GM12874 (cell line): Measurements from ENCODE around the gene SKI.

Experiments
- CTCF ChIP-seq: IDR thresholded peaks from 2 replicates; pipeline ENCODE4 v1.5.1; 2011; ENCODE audit warnings: low read depth, mild to moderate bottlenecking, control low read depth, low read length, moderate library complexity; ENCODE audit not compliant: insufficient read depth

Gene SKI

GRCh38 chr1:2279817-2280216 is 51.7 kb downstream of the SKI start:
- no peak for TF ChIP-seq CTCF

- TF ChIP-seq CTCF: no peak
Observed at GRCh38 chr1:2282556-2283270, 54.6 kb downstream of the SKI start.

GRCh38 chr1:2283371-2283990 is 55.4 kb downstream of the SKI start:
- no peak for TF ChIP-seq CTCF

GRCh38 chr1:2283991-2284895 is 56.1 kb downstream of the SKI start:
- no peak for TF ChIP-seq CTCF

GRCh38 chr1:2284932-2285331 is 56.8 kb downstream of the SKI start:
- no peak for TF ChIP-seq CTCF

- TF ChIP-seq CTCF: no peak
Observed at GRCh38 chr1:2286923-2287322, 58.8 kb downstream of the SKI start.

GRCh38 chr1:2287649-2288048 is 59.5 kb downstream of the SKI start:
- TF ChIP-seq CTCF: no peak
